Stomach (tissue), 4 donors: ENCODE results near the gene SNAPC4.

Experiments
- CTCF ChIP-seq, 7 experiments: fragments of 450-650 bp in 4 of 7; fragments of 200-600 bp in 3 of 7; sonication (generic) in 3 of 7; IDR thresholded peaks; one replicate each; pipeline ENCODE4 v1.5.1; 2016 to 2019; ENCODE audit warnings: antibody characterized with exemption in 7 of 7, control low read depth in 2 of 7, mild to moderate bottlenecking in 1 of 7
- EP300 ChIP-seq: sonication (generic); formaldehyde crosslinking; IDR thresholded peaks from one replicate; pipeline ENCODE4 v1.6.1; 2017; ENCODE audit warnings: antibody characterized with exemption
- POLR2A ChIP-seq, 4 donors: fragments of 450-650 bp; IDR thresholded peaks; one replicate each; pipeline ENCODE4 v1.6.1; 2016; ENCODE audit warnings: antibody characterized with exemption in 4 of 4, control low read depth in 2 of 4, mild to moderate bottlenecking in 1 of 4, moderate library complexity in 1 of 4
- POLR2AphosphoS5 ChIP-seq, 3 donors: sonication (generic); formaldehyde crosslinking; IDR thresholded peaks; one replicate each; pipeline ENCODE4 v1.6.1; 2016; ENCODE audit warnings: antibody characterized with exemption in 3 of 3

DNA sequence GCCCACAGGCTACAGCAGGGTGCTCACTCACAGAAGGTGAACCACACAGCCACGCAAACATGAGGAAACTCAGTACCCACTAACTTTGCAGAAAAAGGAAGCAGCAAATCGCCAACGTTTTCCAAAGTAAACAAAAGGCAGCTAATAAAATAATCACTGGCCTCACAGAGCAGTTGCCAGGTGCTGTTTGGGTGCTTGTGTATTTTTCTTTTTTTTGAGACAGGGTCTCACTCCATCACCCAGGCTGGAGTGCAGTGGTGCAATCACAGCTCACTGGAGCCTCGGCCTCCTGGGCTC is 3.8 kb downstream of the SNAPC4 start:
- TF ChIP-seq CTCF (IDR thresholded peaks at IDR 0.05) (no peak), POLR2A (IDR thresholded peaks at IDR 0.05) (no peak), EP300 (no peak), POLR2AphosphoS5 (IDR thresholded peaks at IDR 0.05) (no peak)
